Lung (tissue), 12 donors: Measurements from ENCODE around the gene GPC6. TPM values are rescaled to one million over a fixed set of nuclear protein-coding genes. Genes with fewer than 3 reads are reported as not detected.

ENCODE experiments used
- ATAC-seq: fragments of 200-7000 bp; cut with Tn5 transposase; one replicate; pipeline ENCODE4 v1.9.1; 2020; ENCODE audit warnings: moderate number of reproducible peaks; ENCODE audit not compliant: insufficient read depth, low FRiP score
- DNase-seq, 3 donors: peaks; one replicate each; pipeline ENCODE4 v3.0.0-alpha.2; 2013 to 2017
- H3K27ac ChIP-seq, 2 donors: one replicate each; pipeline ENCODE4 v1.5.1; 2013; ENCODE audit warnings: mild to moderate bottlenecking in 2 of 2, moderate library complexity in 2 of 2, control low read depth in 1 of 2, inconsistent platforms in 1 of 2, low read depth in 1 of 2, low read length in 1 of 2
- H3K27me3 ChIP-seq, 3 donors: one replicate each; pipeline ENCODE4 v1.5.1; 2013; ENCODE audit warnings: low read length in 2 of 3; ENCODE audit not compliant: control insufficient read depth in 3 of 3, insufficient read depth in 3 of 3
- H3K36me3 ChIP-seq, 4 donors: one replicate each; pipeline ENCODE4 v1.5.1; 2013; ENCODE audit warnings: low read length in 4 of 4, mild to moderate bottlenecking in 1 of 4, moderate library complexity in 1 of 4; ENCODE audit not compliant: control insufficient read depth in 4 of 4, insufficient read depth in 4 of 4
- H3K4me1 ChIP-seq, 5 donors: one replicate each; pipeline ENCODE4 v1.5.1; 2013; ENCODE audit warnings: low read length in 5 of 5, mild to moderate bottlenecking in 2 of 5, moderate library complexity in 1 of 5; ENCODE audit not compliant: control insufficient read depth in 5 of 5, insufficient read depth in 5 of 5
- H3K4me3 ChIP-seq: one replicate; pipeline ENCODE4 v1.5.1; 2013; ENCODE audit warnings: mild to moderate bottlenecking, control low read depth, moderate library complexity
- H3K9ac ChIP-seq, 2 donors: one replicate each; pipeline ENCODE4 v1.5.1; 2013; ENCODE audit warnings: low read length in 2 of 2, control low read depth in 1 of 2; ENCODE audit not compliant: insufficient read depth in 1 of 2
- H3K9me3 ChIP-seq, 4 donors: one replicate each; pipeline ENCODE4 v1.5.1; 2013; ENCODE audit warnings: low read length in 3 of 4, mild to moderate bottlenecking in 1 of 4, moderate library complexity in 1 of 4; ENCODE audit not compliant: control insufficient read depth in 4 of 4, insufficient read depth in 3 of 4
- WGBS, 2 donors: extraction: QIAGEN DNeasy Blood & Tissue Kit; methylation state at CpG; one replicate each; pipeline ENCODE4 v1.1.7; 2013; 5-methylcytosine and 5-hydroxymethylcytosine counted together
- polyA plus RNA-seq, 2 donors: library from polyadenylated mRNA; stranded (reverse); fragments of 200-250 nt; gene quantifications; one replicate each; pipeline ENCODE4 v1.2.1, GENCODE V29; 2013
- total RNA-seq, 2 donors: library from RNA; depleted of rRNA in 1 of 2; stranded (reverse); fragments of >200 nt in 1 of 2; gene quantifications; one replicate each; pipeline ENCODE4 v1.2.1, GENCODE V29; 2014 to 2021
- TF ChIP-seq, protein P1 (sequence below): IDR thresholded peaks from 2 replicates; pipeline ENCODE4 v1.5.1; 2012; ENCODE audit warnings: mild to moderate bottlenecking; ENCODE audit errors: control extremely low read depth, extremely low read depth
- donor health status: control.
- donor health status: control.
- donor health status: Bipolar disorder and iron deficiency.
- donor health status: healthy.
- donor health status: DM: yes; HTN: yes; CAD: no.

The GPC6 gene
- total and polyA plus RNA-seq, 4 donors, result 0.45 to 31.4 (median 4.8) TPM

DNA sequence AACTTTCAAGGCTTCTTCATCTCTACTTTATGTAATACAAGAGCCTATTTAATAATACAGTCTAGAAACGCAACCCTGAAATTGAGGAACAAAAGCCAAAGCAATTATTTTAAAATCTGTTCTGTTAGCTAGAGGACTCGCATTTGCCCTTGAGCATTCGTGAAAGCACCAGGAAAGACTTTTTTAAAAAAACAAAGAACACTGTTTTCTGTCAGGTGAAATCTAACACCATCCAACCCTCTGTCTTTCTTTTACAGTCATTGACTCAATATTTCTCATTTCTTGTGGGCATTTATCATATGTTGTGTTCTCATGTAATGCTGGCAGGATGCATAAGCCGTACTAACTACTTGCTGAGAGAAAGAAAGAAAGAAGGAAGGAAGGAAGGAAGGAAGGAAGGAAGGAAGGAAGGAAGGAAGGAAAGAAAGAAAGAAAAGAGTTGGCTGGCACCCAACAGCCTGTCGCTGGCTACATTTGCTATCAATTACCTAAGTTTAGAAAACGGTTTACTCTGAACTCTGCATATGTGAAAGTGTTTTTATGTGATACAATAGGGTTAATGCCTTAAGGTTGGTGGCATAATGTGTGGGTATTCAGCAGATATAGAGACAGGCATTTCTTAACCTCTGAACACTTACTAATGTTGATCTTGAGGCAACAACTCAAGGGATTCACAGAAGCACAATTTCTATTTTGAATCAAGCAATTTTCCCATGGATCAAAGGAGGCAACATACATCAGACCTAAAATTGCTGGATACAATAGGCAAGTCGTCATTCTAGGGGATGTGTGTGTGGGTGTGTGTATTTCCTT, 807.4 kb downstream of the GPC6 start:
- H3K27ac ChIP-seq, result no peak overlapping the region
- H3K9me3 ChIP-seq, result no peaks in the 10 kb centered on the region
- DNase-seq, result no peak
- H3K27me3 ChIP-seq, result no peaks in the 10 kb centered on the region
- no peaks in the 10 kb centered on the region for H3K4me1 ChIP-seq
- TF ChIP-seq, protein P1, sequence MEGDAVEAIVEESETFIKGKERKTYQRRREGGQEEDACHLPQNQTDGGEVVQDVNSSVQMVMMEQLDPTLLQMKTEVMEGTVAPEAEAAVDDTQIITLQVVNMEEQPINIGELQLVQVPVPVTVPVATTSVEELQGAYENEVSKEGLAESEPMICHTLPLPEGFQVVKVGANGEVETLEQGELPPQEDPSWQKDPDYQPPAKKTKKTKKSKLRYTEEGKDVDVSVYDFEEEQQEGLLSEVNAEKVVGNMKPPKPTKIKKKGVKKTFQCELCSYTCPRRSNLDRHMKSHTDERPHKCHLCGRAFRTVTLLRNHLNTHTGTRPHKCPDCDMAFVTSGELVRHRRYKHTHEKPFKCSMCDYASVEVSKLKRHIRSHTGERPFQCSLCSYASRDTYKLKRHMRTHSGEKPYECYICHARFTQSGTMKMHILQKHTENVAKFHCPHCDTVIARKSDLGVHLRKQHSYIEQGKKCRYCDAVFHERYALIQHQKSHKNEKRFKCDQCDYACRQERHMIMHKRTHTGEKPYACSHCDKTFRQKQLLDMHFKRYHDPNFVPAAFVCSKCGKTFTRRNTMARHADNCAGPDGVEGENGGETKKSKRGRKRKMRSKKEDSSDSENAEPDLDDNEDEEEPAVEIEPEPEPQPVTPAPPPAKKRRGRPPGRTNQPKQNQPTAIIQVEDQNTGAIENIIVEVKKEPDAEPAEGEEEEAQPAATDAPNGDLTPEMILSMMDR, result no peak
- 73 to 76% methylated on average over 7 of the region's 7 CpGs for WGBS, 2 donors
- H3K36me3 ChIP-seq, result no peaks in the 10 kb centered on the region
- no peak for ATAC-seq
- H3K9ac ChIP-seq, result no peak overlapping the region
- no peak overlapping the region for H3K4me3 ChIP-seq

DNA sequence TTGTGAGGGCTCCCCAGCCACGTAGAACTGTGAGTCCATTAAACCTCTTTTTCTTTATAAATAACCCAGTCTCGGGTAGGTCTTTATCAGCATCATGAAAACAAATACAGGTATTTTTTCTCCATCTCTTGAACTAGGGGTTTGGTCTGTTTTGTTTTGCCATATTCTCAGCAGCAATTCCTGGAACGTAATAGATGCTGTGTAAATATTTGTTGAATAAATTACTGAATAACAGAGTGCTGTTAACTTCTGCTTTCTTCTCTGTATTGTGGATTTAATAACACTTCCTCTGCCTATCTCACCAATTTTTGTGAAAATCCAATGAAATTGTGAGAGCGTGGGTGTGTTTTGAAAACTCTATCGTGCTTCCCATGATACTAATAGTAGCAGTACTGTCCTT, 823.4 kb downstream of the GPC6 start:
- WGBS, 2 donors, result 77 to 84% methylated on average over 5 of the region's 5 CpGs
- TF ChIP-seq, protein P1, result no peak
- H3K9ac ChIP-seq, result no peak overlapping the region

GRCh38 chr13:94050686-94051085, 824.1 kb downstream of the GPC6 start:
- H3K27me3 ChIP-seq, result no peaks in the 10 kb centered on the region
- TF ChIP-seq, protein P1, result no peak
- 91 to 94% methylated on average over 2 of the region's 2 CpGs for WGBS, 2 donors
- H3K27ac ChIP-seq, result no peak overlapping the region
- H3K4me3 ChIP-seq, result no peak overlapping the region
- H3K9me3 ChIP-seq, result no peaks in the 10 kb centered on the region
- H3K36me3 ChIP-seq, result no peaks in the 10 kb centered on the region
- ATAC-seq, result no peak
- H3K4me1 ChIP-seq, result peaks cover 0 to 3% (median 0%) of the 10 kb centered on the region in 5 donors
- no peak for DNase-seq
- H3K9ac ChIP-seq, result no peak overlapping the region

More for the DNA sequence above, 823.4 kb downstream of the GPC6 start:
- no peaks in the 10 kb centered on the region for H3K36me3 ChIP-seq
- H3K27me3 ChIP-seq, result no peaks in the 10 kb centered on the region
- no peak overlapping the region for H3K4me3 ChIP-seq
- no peak overlapping the region for H3K27ac ChIP-seq
- no peaks in the 10 kb centered on the region for H3K9me3 ChIP-seq
- ATAC-seq, result no peak
- H3K4me1 ChIP-seq, result peaks cover 0 to 3% (median 0%) of the 10 kb centered on the region in 5 donors
- DNase-seq, result no peak
